Measurements from ENCODE around the gene ZNF835.
"Not testable (repeated sequence)": the region's sequence is repeated elsewhere in the genome, so short reads cannot be mapped to it uniquely, and the experiment has no call there.

Gene ZNF835

GRCh38 chr19:56671613-56671994 lies at the start of gene ZNF835:
Gene ZNF835 (minus strand): TSS chr19:56671757. CDS start chr19:56665198, 6,559 bp downstream.
- DNase-seq = no peak

- no peak for DNase-seq
Measured at GRCh38 chr19:56720281-56720680, 48.7 kb upstream of the ZNF835 start.

- no peak for DNase-seq
Measured at GRCh38 chr19:56718231-56718630, 46.7 kb upstream of the ZNF835 start.

GRCh38 chr19:56712611-56713276 lies 41.2 kb upstream of the ZNF835 start:
- DNase-seq = no peak

GRCh38 chr19:56710437-56710836 lies 38.9 kb upstream of the ZNF835 start:
- no peak for DNase-seq

- no peak for DNase-seq
Measured at GRCh38 chr19:56707821-56708220, 36.3 kb upstream of the ZNF835 start.

- no peak for DNase-seq
Measured at GRCh38 chr19:56705939-56706338, 34.4 kb upstream of the ZNF835 start.

GRCh38 chr19:56701895-56702294 lies 30.3 kb upstream of the ZNF835 start:
- no peak for DNase-seq

GRCh38 chr19:56699552-56699951 lies 28.0 kb upstream of the ZNF835 start:
- DNase-seq = no peak

- DNase-seq = no peak
Measured at GRCh38 chr19:56692206-56692895, 20.8 kb upstream of the ZNF835 start.

- no peak for DNase-seq
Measured at GRCh38 chr19:56690670-56691069, 19.1 kb upstream of the ZNF835 start.

GRCh38 chr19:56689198-56689597 lies 17.6 kb upstream of the ZNF835 start:
- DNase-seq = no peak

GRCh38 chr19:56687031-56687430 lies 15.5 kb upstream of the ZNF835 start:
- DNase-seq = no peak

- no peak for DNase-seq
Measured at GRCh38 chr19:56683116-56683515, 11.6 kb upstream of the ZNF835 start.

GRCh38 chr19:56681702-56682101 lies 10.1 kb upstream of the ZNF835 start:
- DNase-seq = no peak

- no peak for DNase-seq
Measured at GRCh38 chr19:56678205-56678604, 6.6 kb upstream of the ZNF835 start.

- DNase-seq = not testable (repeated sequence)
Measured at GRCh38 chr19:56672610-56673009, 1.1 kb upstream of the ZNF835 start.

GRCh38 chr19:56670961-56671612 lies 470 bp downstream of the ZNF835 start:
- no peak for DNase-seq

GRCh38 chr19:56670401-56670960 lies 1.1 kb downstream of the ZNF835 start:
- DNase-seq = no peak

GRCh38 chr19:56668676-56669075 lies 2.9 kb downstream of the ZNF835 start:
- DNase-seq = no peak

GRCh38 chr19:56667311-56667870 lies 4.2 kb downstream of the ZNF835 start:
- DNase-seq = no peak

- DNase-seq = no peak
Measured at GRCh38 chr19:56664511-56664910, 7.0 kb downstream of the ZNF835 start.

GRCh38 chr19:56663931-56664500 lies 7.5 kb downstream of the ZNF835 start:
- no peak for DNase-seq
